ENCODE results near the gene PHF8. TPM values are rescaled to one million over a fixed set of nuclear protein-coding genes. Genes with fewer than 3 reads are reported as not detected.

The PHF8 gene
- 36.0 and 37.9 TPM in 2 replicates for total RNA-seq (ENCODE audit: low replicate concordance)
- long read RNA-seq, partial matches to known transcripts, result 11 of 19 reads
- long read RNA-seq, other reads (novel, unspliced or antisense), result 8 of 19 reads

DNA sequence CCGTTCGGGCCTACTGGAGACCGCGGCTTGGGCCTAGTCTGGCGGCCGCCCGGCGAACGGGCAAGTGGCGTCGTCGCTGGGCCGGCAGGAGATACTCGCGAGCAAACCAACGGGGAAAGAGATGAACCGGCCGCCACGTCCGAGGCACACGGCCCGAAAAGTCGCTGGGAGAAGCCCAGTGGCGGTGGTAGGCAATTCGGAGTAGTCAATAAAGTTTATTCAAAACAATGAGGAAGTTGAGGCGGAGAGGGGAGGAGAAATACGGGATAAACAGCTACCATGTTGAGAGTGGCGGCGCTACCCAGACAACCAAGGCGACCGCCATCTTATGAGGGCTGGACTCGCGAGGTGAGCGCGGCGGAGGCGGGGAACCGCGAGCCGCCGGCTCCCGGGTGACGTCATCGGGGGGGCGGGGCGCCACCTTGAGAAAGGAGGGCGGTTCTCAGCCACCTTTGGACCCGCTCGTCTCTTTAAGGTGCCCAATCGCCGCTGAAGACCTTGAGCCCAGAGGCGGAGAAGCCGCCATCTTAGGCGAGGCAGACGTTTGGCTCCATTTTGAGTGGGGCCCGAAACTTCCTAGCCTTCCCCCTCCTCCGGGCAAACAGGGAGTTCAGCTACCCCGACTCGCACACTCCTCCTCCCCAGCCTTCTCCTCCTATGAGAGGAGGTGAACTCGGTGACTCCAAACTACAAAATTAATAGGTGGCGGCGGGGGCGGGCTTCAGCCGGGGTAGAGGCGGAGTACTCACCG lies at the start of gene PHF8:
TSS of gene PHF8 (minus strand) at position 348 of the 751 bp plus-strand sequence. CDS start 1,745 bp downstream, outside the sequence.
- TF ChIP-seq, protein P1, sequence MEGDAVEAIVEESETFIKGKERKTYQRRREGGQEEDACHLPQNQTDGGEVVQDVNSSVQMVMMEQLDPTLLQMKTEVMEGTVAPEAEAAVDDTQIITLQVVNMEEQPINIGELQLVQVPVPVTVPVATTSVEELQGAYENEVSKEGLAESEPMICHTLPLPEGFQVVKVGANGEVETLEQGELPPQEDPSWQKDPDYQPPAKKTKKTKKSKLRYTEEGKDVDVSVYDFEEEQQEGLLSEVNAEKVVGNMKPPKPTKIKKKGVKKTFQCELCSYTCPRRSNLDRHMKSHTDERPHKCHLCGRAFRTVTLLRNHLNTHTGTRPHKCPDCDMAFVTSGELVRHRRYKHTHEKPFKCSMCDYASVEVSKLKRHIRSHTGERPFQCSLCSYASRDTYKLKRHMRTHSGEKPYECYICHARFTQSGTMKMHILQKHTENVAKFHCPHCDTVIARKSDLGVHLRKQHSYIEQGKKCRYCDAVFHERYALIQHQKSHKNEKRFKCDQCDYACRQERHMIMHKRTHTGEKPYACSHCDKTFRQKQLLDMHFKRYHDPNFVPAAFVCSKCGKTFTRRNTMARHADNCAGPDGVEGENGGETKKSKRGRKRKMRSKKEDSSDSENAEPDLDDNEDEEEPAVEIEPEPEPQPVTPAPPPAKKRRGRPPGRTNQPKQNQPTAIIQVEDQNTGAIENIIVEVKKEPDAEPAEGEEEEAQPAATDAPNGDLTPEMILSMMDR (conservative IDR thresholded peaks at IDR 0.05), result peak; percentile 31
- Mint-ChIP-seq H3K4me1 (ENCODE audit: unreplicated experiment) (peaks cover 10% of the 10 kb centered on the region), H3K27ac (peak within 1 kb of the TSS; percentile 99), H3K9me3 (no peaks in the 10 kb centered on the region), H3K27me3 (no peaks in the 10 kb centered on the region), H3K4me3 (peak within 1 kb of the TSS; percentile 97), H3K36me3 (no peaks in the 10 kb centered on the region)
- DNase-seq (ENCODE audit: extremely low spot score, unreplicated experiment), result peak; percentile 94

DNA sequence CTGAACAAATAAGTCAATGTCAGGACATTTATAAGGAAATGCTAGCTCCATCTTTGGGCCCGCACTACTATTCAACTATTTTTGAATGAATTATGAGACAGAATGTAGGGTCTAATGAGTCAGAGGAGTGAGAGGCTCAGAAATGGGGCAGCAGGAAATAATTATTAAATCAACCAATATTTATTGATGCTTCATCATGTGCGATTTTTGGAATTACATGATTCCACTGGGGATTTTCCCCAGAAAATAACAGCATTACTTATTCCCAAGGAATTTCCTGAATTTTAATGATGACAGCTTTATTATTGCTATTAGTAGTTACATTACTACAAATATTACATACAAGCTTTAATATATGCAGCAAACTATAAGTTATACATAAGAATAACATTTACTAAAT lies 49.3 kb upstream of the PHF8 start:
- H3K4me1 Mint-ChIP-seq (ENCODE audit: unreplicated experiment), result no peaks in the 10 kb centered on the region
- TF ChIP-seq, protein P1 (conservative IDR thresholded peaks at IDR 0.05), result no peak
- DNase-seq (ENCODE audit: extremely low spot score, unreplicated experiment), result no peak
- H3K36me3 Mint-ChIP-seq, result no peaks in the 10 kb centered on the region
- H3K4me3 Mint-ChIP-seq, result no peak overlapping the region
- no peaks in the 10 kb centered on the region for H3K27me3 Mint-ChIP-seq
- H3K27ac Mint-ChIP-seq, result no peak overlapping the region
- no peaks in the 10 kb centered on the region for H3K9me3 Mint-ChIP-seq

DNA sequence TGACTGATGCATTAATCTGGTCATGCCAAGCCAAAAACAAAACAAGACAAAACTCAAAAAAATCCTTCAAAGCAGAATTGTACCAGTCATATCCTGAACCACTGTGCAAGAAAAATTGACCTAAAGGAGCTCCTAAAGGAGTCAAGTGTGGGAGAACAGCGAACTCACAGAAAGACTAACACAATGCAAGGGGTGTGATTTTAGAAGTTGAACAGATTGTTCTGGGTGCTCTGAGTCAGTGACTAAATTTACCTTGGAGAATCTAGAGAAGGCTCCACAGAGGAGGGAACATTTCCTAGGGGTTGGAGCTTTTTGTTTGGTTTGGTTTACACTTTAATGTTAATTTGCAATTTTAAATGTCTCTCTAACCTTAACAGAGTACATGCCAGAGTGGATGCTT lies 48.9 kb upstream of the PHF8 start:
- Mint-ChIP-seq H3K4me1 (ENCODE audit: unreplicated experiment) (no peaks in the 10 kb centered on the region), H3K27me3 (no peaks in the 10 kb centered on the region), H3K4me3 (no peak overlapping the region), H3K36me3 (no peaks in the 10 kb centered on the region), H3K9me3 (no peaks in the 10 kb centered on the region), H3K27ac (no peak overlapping the region)
- no peak for DNase-seq (ENCODE audit: extremely low spot score, unreplicated experiment)
- TF ChIP-seq, protein P1 (conservative IDR thresholded peaks at IDR 0.05), result no peak

DNA sequence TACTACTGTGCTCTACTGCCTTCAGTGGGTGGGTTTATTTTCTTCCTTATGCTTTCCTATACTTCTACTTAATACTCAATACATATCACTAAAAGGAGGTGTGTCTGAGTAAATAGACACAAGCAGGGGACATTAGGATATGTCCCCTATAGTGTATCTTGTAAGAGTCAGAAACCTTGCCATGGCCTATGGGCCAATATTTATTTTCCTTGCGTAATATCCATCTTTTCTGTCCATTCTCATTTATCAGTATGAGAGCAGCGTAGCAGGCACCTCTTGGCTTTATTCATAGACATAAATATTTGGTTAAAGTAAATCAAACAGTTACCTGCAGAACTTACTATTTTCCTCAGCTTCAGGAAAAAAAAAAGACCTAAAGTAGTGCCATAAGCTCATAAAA lies 46.6 kb upstream of the PHF8 start:
- Mint-ChIP-seq H3K4me1 (ENCODE audit: unreplicated experiment) (no peaks in the 10 kb centered on the region), H3K9me3 (no peaks in the 10 kb centered on the region), H3K36me3 (peaks cover 3% of the 10 kb centered on the region), H3K27me3 (no peaks in the 10 kb centered on the region), H3K27ac (no peak overlapping the region), H3K4me3 (no peak overlapping the region)
- no peak for DNase-seq (ENCODE audit: extremely low spot score, unreplicated experiment)
- TF ChIP-seq, protein P1 (conservative IDR thresholded peaks at IDR 0.05), result no peak

DNA sequence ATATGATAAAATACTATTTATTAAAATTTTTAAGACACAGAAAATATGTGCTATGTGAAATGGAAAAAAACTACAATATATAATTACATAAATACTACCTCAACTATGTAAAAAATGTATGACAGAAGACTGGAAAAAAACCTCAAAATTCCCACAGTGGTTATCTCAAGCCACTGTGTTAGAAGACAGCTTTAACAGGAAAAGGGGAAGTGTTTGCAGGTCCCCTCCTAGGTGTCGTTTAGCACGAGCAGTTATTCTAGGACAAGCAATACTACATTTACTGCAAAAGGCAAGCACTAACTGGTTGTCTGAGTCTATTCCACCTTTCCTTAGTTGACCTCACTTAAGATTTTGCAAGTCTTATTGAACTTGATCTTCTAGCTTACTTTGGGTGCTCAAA lies 44.9 kb upstream of the PHF8 start:
- Mint-ChIP-seq H3K36me3 (peaks cover 8% of the 10 kb centered on the region), H3K9me3 (no peaks in the 10 kb centered on the region), H3K4me1 (ENCODE audit: unreplicated experiment) (no peaks in the 10 kb centered on the region), H3K4me3 (no peak overlapping the region), H3K27ac (no peak overlapping the region), H3K27me3 (no peaks in the 10 kb centered on the region)
- TF ChIP-seq, protein P1 (conservative IDR thresholded peaks at IDR 0.05), result no peak
- DNase-seq (ENCODE audit: extremely low spot score, unreplicated experiment), result no peak

Measured in type B pancreatic cell (in vitro differentiated cells).